GM10248 (cell line): ENCODE results near the gene NELFE.

Experiments used
- CTCF ChIA-PET: fragments of 300-600 bp; sonication (Branson Sonifier 250); formaldehyde crosslinking; extraction: SDS; loops from one replicate; lab custom pipeline; 2021; ENCODE audit warnings: antibody characterized with exemption; lab: Yijun Ruan, JAX
- POLR2A ChIA-PET: fragments of 350-650 bp; sonication (Branson Sonifier 250); formaldehyde crosslinking; extraction: SDS; loops from one replicate; lab custom pipeline; 2020; ENCODE audit warnings: antibody characterized with exemption; lab: Yijun Ruan, JAX
- DNase-seq: peaks from one replicate; pipeline ENCODE4 v3.0.0; 2012; ENCODE audit errors: extremely low spot score
- CTCF ChIP-seq: IDR thresholded peaks from 2 replicates; pipeline ENCODE4 v1.5.1; 2012; ENCODE audit warnings: mild to moderate bottlenecking, low read depth; ENCODE audit errors: extremely low read depth, missing control alignments, control extremely low read depth

The NELFE gene

GRCh38 chr6:31958412-31958740 lies 395 bp downstream of the NELFE start:
- TF ChIP-seq CTCF = no peak
- POLR2A ChIA-PET = interaction anchor here (2.4 kb wide), 1 partner anchor 13 kb away, joined by 15 read pairs; the partner anchor contains the start of gene DXO
- CTCF ChIA-PET = interaction anchor here (1.1 to 2.5 kb wide), 5 partner anchors 8 to 160 kb away, joined by 3 to 8 read pairs (median 5); partner anchors contain the start of gene CFB
- DNase-seq = no peak

- CTCF ChIA-PET = interaction anchor here (1.2 to 2.5 kb wide), 2 partner anchors 16 to 161 kb away, joined by 3 to 8 read pairs; no protein-coding TSS in a partner anchor
These were observed 2.0 kb downstream of the NELFE start for GRCh38 chr6:31956796-31957195.

GRCh38 chr6:31954511-31954910 lies 4.3 kb downstream of the NELFE start:
- CTCF ChIA-PET = interaction anchor here (5.0 kb wide), 1 partner anchor 14 kb away, joined by 35 read pairs; no protein-coding TSS in a partner anchor
- DNase-seq = no peak
- POLR2A ChIA-PET = no interaction called here
- no peak for TF ChIP-seq CTCF

More at GRCh38 chr6:31956796-31957195, 2.0 kb downstream of the NELFE start:
- DNase-seq = no peak
- TF ChIP-seq CTCF = no peak
- POLR2A ChIA-PET = no interaction called here

- no peak for TF ChIP-seq CTCF
- ChIA-PET POLR2A (interaction anchor here (0.6 kb wide), 1 partner anchor 138 kb away, joined by 5 read pairs; no protein-coding TSS in a partner anchor), CTCF (interaction anchor here (0.8 to 5.0 kb wide), 25 partner anchors 9 to 409 kb away, joined by 3 to 35 read pairs (median 4); partner anchors contain the start of genes DXO and LY6G5C)
- DNase-seq = no peak
These were observed 5.9 kb downstream of the NELFE start for GRCh38 chr6:31952890-31953289.

GRCh38 chr6:31952140-31952805 lies 6.5 kb downstream of the NELFE start:
- peak; percentile 70 for TF ChIP-seq CTCF
- ChIA-PET POLR2A (interaction anchor here (0.6 kb wide), 1 partner anchor 138 kb away, joined by 5 read pairs; no protein-coding TSS in a partner anchor), CTCF (interaction anchor here (0.6 to 5.0 kb wide), 30 partner anchors 9 to 409 kb away, joined by 3 to 35 read pairs (median 4); partner anchors contain the start of genes DXO, LY6G5C and LY6G6F)
- DNase-seq = peak; percentile 46

GRCh38 chr6:31949926-31950548 lies 8.7 kb downstream of the NELFE start:
- DNase-seq = no peak
- TF ChIP-seq CTCF = no peak
- POLR2A ChIA-PET = no interaction called here
- CTCF ChIA-PET = interaction anchor here (1.1 to 5.0 kb wide), 2 partner anchors 10 to 22 kb away, joined by 3 to 35 read pairs; partner anchors contain the start of gene DXO
